ENCODE data around the gene AKT3. TPM values are rescaled to one million over a fixed set of nuclear protein-coding genes. Genes with fewer than 3 reads are reported as not detected.

AKT3 gene
- total and polyA plus RNA-seq, 2 experiments from 2014 or later = 3.5 to 13.0 TPM

DNA sequence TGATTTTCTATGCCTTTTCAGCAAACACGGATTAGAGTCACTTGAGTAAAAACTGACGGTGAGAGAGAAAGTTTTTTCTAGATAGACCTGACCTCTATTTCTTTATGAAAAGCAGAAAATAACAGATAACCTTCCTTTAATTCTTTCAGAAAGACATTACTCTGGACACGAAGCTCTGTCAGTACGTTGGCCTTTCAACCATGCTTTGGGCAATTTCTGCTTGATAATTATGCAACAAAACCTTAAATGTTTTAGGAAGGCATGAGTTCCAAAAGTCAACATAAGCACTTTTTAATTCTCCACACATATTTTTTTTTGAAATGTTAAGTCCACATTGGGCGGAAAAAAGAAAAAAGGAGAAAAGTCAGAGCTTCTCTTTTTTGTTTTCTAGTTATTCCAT lies 137.8 kb downstream of the AKT3 start:
- no peak overlapping the region for H2AFZ ChIP-seq
- H3K79me2 ChIP-seq = no peaks in the 10 kb centered on the region
- no peaks in the 10 kb centered on the region for H3K27me3 ChIP-seq
- no peak overlapping the region for H3K27ac ChIP-seq
- no peak overlapping the region for H3K4me2 ChIP-seq
- H3K36me3 ChIP-seq (replicated peaks; ENCODE audit: insufficient read depth, low read depth) = no peaks in the 10 kb centered on the region
- peaks cover 7% of the 10 kb centered on the region for H3K4me1 ChIP-seq (ENCODE audit: insufficient read depth)
- no peaks in the 10 kb centered on the region for H3K9me3 ChIP-seq (ENCODE audit: low read depth)
- TF ChIP-seq, protein P1, sequence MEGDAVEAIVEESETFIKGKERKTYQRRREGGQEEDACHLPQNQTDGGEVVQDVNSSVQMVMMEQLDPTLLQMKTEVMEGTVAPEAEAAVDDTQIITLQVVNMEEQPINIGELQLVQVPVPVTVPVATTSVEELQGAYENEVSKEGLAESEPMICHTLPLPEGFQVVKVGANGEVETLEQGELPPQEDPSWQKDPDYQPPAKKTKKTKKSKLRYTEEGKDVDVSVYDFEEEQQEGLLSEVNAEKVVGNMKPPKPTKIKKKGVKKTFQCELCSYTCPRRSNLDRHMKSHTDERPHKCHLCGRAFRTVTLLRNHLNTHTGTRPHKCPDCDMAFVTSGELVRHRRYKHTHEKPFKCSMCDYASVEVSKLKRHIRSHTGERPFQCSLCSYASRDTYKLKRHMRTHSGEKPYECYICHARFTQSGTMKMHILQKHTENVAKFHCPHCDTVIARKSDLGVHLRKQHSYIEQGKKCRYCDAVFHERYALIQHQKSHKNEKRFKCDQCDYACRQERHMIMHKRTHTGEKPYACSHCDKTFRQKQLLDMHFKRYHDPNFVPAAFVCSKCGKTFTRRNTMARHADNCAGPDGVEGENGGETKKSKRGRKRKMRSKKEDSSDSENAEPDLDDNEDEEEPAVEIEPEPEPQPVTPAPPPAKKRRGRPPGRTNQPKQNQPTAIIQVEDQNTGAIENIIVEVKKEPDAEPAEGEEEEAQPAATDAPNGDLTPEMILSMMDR (IDR thresholded peaks at IDR 0.05; ENCODE audit: poor library complexity) = no peak
- TF ChIP-seq EZH2phosphoT487 (IDR thresholded peaks at IDR 0.05; ENCODE audit: low read depth, severe bottlenecking, unreplicated experiment) (no peak), EZH2 (IDR thresholded peaks at IDR 0.05; ENCODE audit: borderline replicate concordance) (no peak)
- H3K4me3 ChIP-seq = no peak overlapping the region
- no peak for DNase-seq (ENCODE audit: low spot score)
- no peaks in the 10 kb centered on the region for H3K9me2 ChIP-seq (replicated peaks; ENCODE audit: insufficient read depth)
- WGBS (ENCODE audit: low lambda C conversion rate, missing lambda C conversion rate) = 77% methylated on average over 5 of the region's 5 CpGs
- H4K20me1 ChIP-seq (ENCODE audit: insufficient read depth, poor library complexity, severe bottlenecking) = no peaks in the 10 kb centered on the region

DNA sequence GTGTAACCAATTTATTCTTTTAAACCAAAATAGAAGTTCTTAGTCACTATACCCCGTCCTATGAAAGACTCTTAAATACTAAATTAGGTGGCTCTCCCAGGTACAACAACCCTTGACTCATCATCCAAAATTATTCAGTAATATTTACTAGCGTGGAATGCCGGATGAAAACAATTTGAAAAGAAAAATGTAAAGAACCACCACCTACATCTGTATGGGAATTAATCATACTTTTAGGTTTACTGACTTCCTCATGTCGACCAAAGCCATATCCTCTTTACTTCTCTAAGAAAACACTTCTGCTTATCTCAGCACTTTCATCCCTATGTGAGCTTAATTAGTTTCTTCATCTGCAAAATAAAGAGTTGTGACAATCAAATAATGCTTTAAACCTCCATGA lies 139.6 kb downstream of the AKT3 start:
- H3K9me2 ChIP-seq (replicated peaks; ENCODE audit: insufficient read depth) = no peaks in the 10 kb centered on the region
- H3K79me2 ChIP-seq = no peaks in the 10 kb centered on the region
- DNase-seq (ENCODE audit: low spot score) = no peak
- no peaks in the 10 kb centered on the region for H4K20me1 ChIP-seq (ENCODE audit: insufficient read depth, poor library complexity, severe bottlenecking)
- H3K4me1 ChIP-seq (ENCODE audit: insufficient read depth) = peaks cover 7% of the 10 kb centered on the region
- H2AFZ ChIP-seq = no peak overlapping the region
- H3K36me3 ChIP-seq (replicated peaks; ENCODE audit: insufficient read depth, low read depth) = no peaks in the 10 kb centered on the region
- 91% methylated on average over 4 of the region's 4 CpGs for WGBS (ENCODE audit: low lambda C conversion rate, missing lambda C conversion rate)
- no peak for TF ChIP-seq EZH2phosphoT487 (IDR thresholded peaks at IDR 0.05; ENCODE audit: low read depth, severe bottlenecking, unreplicated experiment)
- no peak for TF ChIP-seq EZH2 (IDR thresholded peaks at IDR 0.05; ENCODE audit: borderline replicate concordance)
- TF ChIP-seq, protein P1 (IDR thresholded peaks at IDR 0.05; ENCODE audit: poor library complexity) = no peak
- H3K9me3 ChIP-seq (ENCODE audit: low read depth) = no peaks in the 10 kb centered on the region
- H3K27ac ChIP-seq = no peak overlapping the region
- no peak overlapping the region for H3K4me2 ChIP-seq
- no peaks in the 10 kb centered on the region for H3K27me3 ChIP-seq
- no peak overlapping the region for H3K4me3 ChIP-seq

DNA sequence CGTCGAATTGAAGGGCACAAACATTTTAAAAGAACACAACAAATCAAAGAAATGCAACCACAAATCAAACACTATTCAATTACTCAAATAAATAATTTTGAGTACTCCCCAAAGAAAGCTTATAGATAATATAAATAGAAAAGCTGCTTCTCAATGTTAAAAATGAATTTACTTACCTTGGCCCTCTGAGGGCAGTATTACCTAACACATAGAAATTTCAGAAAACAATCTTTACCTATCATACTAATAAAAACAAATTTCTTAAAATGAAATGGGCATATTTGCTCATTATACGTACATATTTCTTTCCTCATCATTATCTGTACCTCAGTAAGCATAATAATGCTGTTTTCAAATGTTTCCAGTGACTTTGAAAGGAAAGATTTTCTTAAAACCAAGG lies 141.8 kb downstream of the AKT3 start:
- no peak overlapping the region for H2AFZ ChIP-seq
- H3K9me2 ChIP-seq (replicated peaks; ENCODE audit: insufficient read depth) = no peaks in the 10 kb centered on the region
- no peak for TF ChIP-seq EZH2phosphoT487 (IDR thresholded peaks at IDR 0.05; ENCODE audit: low read depth, severe bottlenecking, unreplicated experiment)
- TF ChIP-seq, protein P1 (IDR thresholded peaks at IDR 0.05; ENCODE audit: poor library complexity) = peak; percentile 46
- no peak for TF ChIP-seq EZH2 (IDR thresholded peaks at IDR 0.05; ENCODE audit: borderline replicate concordance)
- H3K27ac ChIP-seq = no peak overlapping the region
- H3K36me3 ChIP-seq (replicated peaks; ENCODE audit: insufficient read depth, low read depth) = no peaks in the 10 kb centered on the region
- H3K27me3 ChIP-seq = no peaks in the 10 kb centered on the region
- H3K4me2 ChIP-seq = no peak overlapping the region
- H3K4me1 ChIP-seq (ENCODE audit: insufficient read depth) = no peaks in the 10 kb centered on the region
- H3K9me3 ChIP-seq (ENCODE audit: low read depth) = no peaks in the 10 kb centered on the region
- no peaks in the 10 kb centered on the region for H3K79me2 ChIP-seq
- H3K4me3 ChIP-seq = no peak overlapping the region
- no peak for DNase-seq (ENCODE audit: low spot score)
- 85% methylated on average over 3 of the region's 3 CpGs for WGBS (ENCODE audit: low lambda C conversion rate, missing lambda C conversion rate)
- H4K20me1 ChIP-seq (ENCODE audit: insufficient read depth, poor library complexity, severe bottlenecking) = no peaks in the 10 kb centered on the region

DNA sequence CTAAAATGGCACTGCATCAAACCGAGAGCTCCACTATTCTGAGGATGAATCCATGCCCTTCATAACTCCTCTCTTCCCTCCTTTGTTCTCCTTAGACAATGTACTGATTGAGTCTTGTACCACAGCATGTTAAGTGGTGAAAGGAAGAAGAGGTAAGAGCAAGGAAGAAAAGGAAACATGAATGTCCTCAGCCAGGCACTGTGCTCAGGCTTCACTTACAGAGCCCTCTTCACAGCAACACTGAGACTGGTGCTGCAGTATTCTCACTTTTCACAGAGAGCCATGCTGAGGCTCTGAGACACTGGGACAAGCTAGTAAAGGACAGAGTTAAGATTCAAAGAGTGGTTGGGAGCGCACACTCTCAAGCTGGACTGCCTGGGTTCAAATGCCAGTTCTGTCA lies 143.5 kb downstream of the AKT3 start:
- H3K9me3 ChIP-seq (ENCODE audit: low read depth) = no peaks in the 10 kb centered on the region
- no peaks in the 10 kb centered on the region for H3K9me2 ChIP-seq (replicated peaks; ENCODE audit: insufficient read depth)
- H3K27ac ChIP-seq = no peak overlapping the region
- H3K79me2 ChIP-seq = no peaks in the 10 kb centered on the region
- H4K20me1 ChIP-seq (ENCODE audit: insufficient read depth, poor library complexity, severe bottlenecking) = no peaks in the 10 kb centered on the region
- no peaks in the 10 kb centered on the region for H3K36me3 ChIP-seq (replicated peaks; ENCODE audit: insufficient read depth, low read depth)
- no peak overlapping the region for H3K4me2 ChIP-seq
- H3K4me3 ChIP-seq = no peak overlapping the region
- H3K27me3 ChIP-seq = no peaks in the 10 kb centered on the region
- no peak overlapping the region for H2AFZ ChIP-seq
- WGBS (ENCODE audit: low lambda C conversion rate, missing lambda C conversion rate) = 97% methylated on average over 2 of the region's 2 CpGs
- no peaks in the 10 kb centered on the region for H3K4me1 ChIP-seq (ENCODE audit: insufficient read depth)
- TF ChIP-seq, protein P1 (IDR thresholded peaks at IDR 0.05; ENCODE audit: poor library complexity) = no peak
- TF ChIP-seq EZH2phosphoT487 (IDR thresholded peaks at IDR 0.05; ENCODE audit: low read depth, severe bottlenecking, unreplicated experiment) (no peak), EZH2 (IDR thresholded peaks at IDR 0.05; ENCODE audit: borderline replicate concordance) (no peak)
- DNase-seq (ENCODE audit: low spot score) = no peak
